GM23338 (cell line): Measurements from ENCODE around the gene IFT88. TPM values are rescaled to one million over a fixed set of nuclear protein-coding genes. Genes with fewer than 3 reads are reported as not detected.

ENCODE experiments used
- ATAC-seq: fragments of 200-7000 bp; cut with Tn5 transposase; 3 replicates; pipeline ENCODE4 v1.9.1; 2020
- DNase-seq: peaks from one replicate; pipeline ENCODE4 v3.0.0-alpha.2; 2015; ENCODE audit warnings: low spot score
- H2AFZ ChIP-seq: fragments of 200-600 bp; sonication (generic); 2 replicates; pipeline ENCODE4 v1.8.0; 2016; ENCODE audit warnings: antibody characterized with exemption, mild to moderate bottlenecking, moderate library complexity
- H3F3A ChIP-seq: fragments of 200-600 bp; sonication (generic); replicated peaks from 2 replicates; pipeline ENCODE4 v1.8.0; 2017; ENCODE audit warnings: antibody characterized with exemption, mixed run types, low read depth
- H3K27ac ChIP-seq: fragments of 200-600 bp; sonication (generic); 2 replicates; pipeline ENCODE4 v1.6.1; 2016; ENCODE audit warnings: low read depth
- H3K27me3 ChIP-seq: fragments of 200-600 bp; sonication (generic); 2 replicates; pipeline ENCODE4 v1.8.0; 2016; ENCODE audit warnings: mild to moderate bottlenecking, mixed run types, moderate library complexity; ENCODE audit not compliant: insufficient read depth
- H3K36me3 ChIP-seq: fragments of 200-600 bp; sonication (generic); 2 replicates; pipeline ENCODE4 v1.8.0; 2016; ENCODE audit warnings: mild to moderate bottlenecking; ENCODE audit not compliant: insufficient read depth
- H3K4me1 ChIP-seq: fragments of 200-600 bp; sonication (generic); 2 replicates; pipeline ENCODE4 v1.8.0; 2016; ENCODE audit warnings: mild to moderate bottlenecking, moderate library complexity; ENCODE audit not compliant: insufficient read depth
- H3K4me2 ChIP-seq: fragments of 200-600 bp; sonication (generic); 2 replicates; pipeline ENCODE4 v1.7.1; 2017; ENCODE audit warnings: mixed run types
- H3K4me3 ChIP-seq: fragments of 200-600 bp; sonication (generic); 2 replicates; pipeline ENCODE4 v1.6.1; 2016; ENCODE audit warnings: mixed run types
- H3K79me2 ChIP-seq: fragments of 200-600 bp; sonication (generic); replicated peaks from 2 replicates; pipeline ENCODE4 v1.8.0; 2017; ENCODE audit warnings: mild to moderate bottlenecking; ENCODE audit not compliant: insufficient read depth
- H3K9me2 ChIP-seq: fragments of 200-600 bp; sonication (generic); 2 replicates; pipeline ENCODE4 v1.8.0; 2017; ENCODE audit not compliant: insufficient read depth
- H4K20me1 ChIP-seq: fragments of 200-600 bp; sonication (generic); replicated peaks from 2 replicates; pipeline ENCODE4 v1.8.0; 2017; ENCODE audit warnings: mild to moderate bottlenecking; ENCODE audit not compliant: insufficient read depth
- H3K27ac Mint-ChIP-seq: 2 replicates; pipeline ENCODE4 v1.8.0; 2020; ENCODE audit warnings: inconsistent platforms, mild to moderate bottlenecking, moderate library complexity, mixed read lengths
- H3K27me3 Mint-ChIP-seq: 3 replicates; pipeline ENCODE4 v1.8.0; 2022; ENCODE audit warnings: low read depth, mild to moderate bottlenecking, moderate library complexity, mixed read lengths, inconsistent platforms; ENCODE audit not compliant: insufficient read depth, poor library complexity
- H3K36me3 Mint-ChIP-seq: 3 replicates; pipeline ENCODE4 v1.8.0; 2021; ENCODE audit warnings: low read depth, mild to moderate bottlenecking, inconsistent platforms, moderate library complexity, mixed read lengths
- H3K4me1 Mint-ChIP-seq: 3 replicates; pipeline ENCODE4 v1.8.0; 2020; ENCODE audit warnings: mild to moderate bottlenecking, inconsistent platforms, mixed read lengths
- H3K4me3 Mint-ChIP-seq: 3 replicates; pipeline ENCODE4 v1.8.0; 2021; ENCODE audit warnings: moderate library complexity, mild to moderate bottlenecking, inconsistent platforms, mixed read lengths
- H3K9me3 Mint-ChIP-seq: 3 replicates; pipeline ENCODE4 v1.8.0; 2020; ENCODE audit warnings: moderate library complexity, mild to moderate bottlenecking, inconsistent platforms, mixed read lengths
- CREB1 ChIP-seq: fragments of 250-450 bp; sonication (Bioruptor Pico); IDR thresholded peaks from 2 replicates; pipeline ENCODE4 v1.5.0; 2020; ENCODE audit warnings: low read depth, mild to moderate bottlenecking, moderate library complexity
- CTCF ChIP-seq, 2 experiments: fragments of 200-600 bp in 1 of 2; sonication (generic) in 1 of 2; conservative IDR thresholded peaks; 2 replicates each; pipeline versions ENCODE4 v1.5.1 to v1.6.1; 2016 to 2017; ENCODE audit warnings: antibody characterized with exemption in 2 of 2, low read depth in 2 of 2, mild to moderate bottlenecking in 2 of 2, moderate library complexity in 1 of 2
- ETS1 ChIP-seq: IDR thresholded peaks from 2 replicates; pipeline ENCODE4 v1.6.1; 2016; ENCODE audit warnings: antibody characterized with exemption
- EZH2 ChIP-seq: fragments of 200-600 bp; sonication (generic); IDR thresholded peaks from one replicate; pipeline ENCODE4 v1.8.0; 2017; ENCODE audit warnings: antibody characterized with exemption, mild to moderate bottlenecking, low read depth; ENCODE audit not compliant: unreplicated experiment
- REST ChIP-seq: IDR thresholded peaks from one replicate; pipeline ENCODE4 v1.6.1; 2018; ENCODE audit warnings: antibody characterized with exemption; ENCODE audit not compliant: unreplicated experiment
- ZNF331 ChIP-seq: fragments of 250-450 bp; sonication (Bioruptor Pico); IDR thresholded peaks from 2 replicates; pipeline ENCODE4 v1.5.0; 2020; ENCODE audit warnings: low read depth, mild to moderate bottlenecking, moderate library complexity
- ZNF462 ChIP-seq: fragments of 250-450 bp; sonication (Bioruptor Pico); IDR thresholded peaks from 2 replicates; pipeline ENCODE4 v1.5.0; 2020; ENCODE audit warnings: mild to moderate bottlenecking, moderate library complexity
- polyA plus RNA-seq: library from polyadenylated mRNA; unstranded; fragments of >200 nt; fragmentation: Nextera tagmentation; extraction: Ambion mirVana; gene quantifications from 2 replicates; pipeline ENCODE4 v1.2.1, GENCODE V29; 2016
- total RNA-seq: library from RNA; depleted of rRNA; stranded (reverse); fragments of >200 nt; shearing (Covaris generic); gene quantifications from 2 replicates; pipeline ENCODE4 v1.2.3, GENCODE V29; 2014

IFT88 gene
- total and polyA plus RNA-seq, 2 experiments from 2014 or later: 8.2 to 8.7 TPM

GRCh38 chr13:20713014-20713376, 146.0 kb downstream of the IFT88 start (continued):
- TF ChIP-seq ZNF462 (no peak), ETS1 (no peak), ZNF331 (no peak), REST (no peak)

- Mint-ChIP-seq H3K36me3 (no peaks in the 10 kb centered on the region), H3K27ac (no peak overlapping the region), H3K27me3 (peaks cover 12% of the 10 kb centered on the region), H3K4me3 (no peak overlapping the region), H3K4me1 (peaks cover 20% of the 10 kb centered on the region), H3K9me3 (no peaks in the 10 kb centered on the region)
- Histone ChIP-seq H3K27ac (no peak overlapping the region), H3K4me2 (peak overlapping the region; percentile 78; the same call in 1 of the 2 replicates), H3K79me2 (no peaks in the 10 kb centered on the region), H3K4me3 (no peak overlapping the region), H3K27me3 (no peaks in the 10 kb centered on the region; the same call in 1 of the 2 replicates), H3K9me2 (no peaks in the 10 kb centered on the region), H3F3A (no peaks in the 10 kb centered on the region), H4K20me1 (no peaks in the 10 kb centered on the region), H2AFZ (peak overlapping the region; percentile 98; the same call in 1 of the 2 replicates), H3K36me3 (no peaks in the 10 kb centered on the region), H3K4me1 (peaks cover 11% of the 10 kb centered on the region)
- DNase-seq: no peak
- ATAC-seq: no peak
- no peak for TF ChIP-seq EZH2
- TF ChIP-seq CREB1: no peak
- TF ChIP-seq CTCF (conservative IDR thresholded peaks at IDR 0.05; ENCODE audit: low read depth in 2 of 2): no peak
- TF ChIP-seq ZNF331: no peak
Observed at GRCh38 chr13:20713751-20714150, 146.8 kb downstream of the IFT88 start.
